Activated T-cell treated with anti-CD3 and anti-CD28 coated beads, Interleukin-2, amount 50 U/mL, for 24 hours (primary cell): ENCODE measurements around the gene TMEM132E.

ENCODE experiments used
- DNase-seq: peaks from one replicate; pipeline ENCODE4 v3.0.0-alpha.2; 2020
- H3K27ac Mint-ChIP-seq: 2 replicates; pipeline ENCODE4 v1.8.0; 2020; ENCODE audit warnings: mild to moderate bottlenecking, mixed read lengths
- H3K27me3 Mint-ChIP-seq: 2 replicates; pipeline ENCODE4 v1.8.0; 2020; ENCODE audit warnings: mixed read lengths
- H3K36me3 Mint-ChIP-seq: 2 replicates; pipeline ENCODE4 v1.8.0; 2020; ENCODE audit warnings: low read depth, mixed read lengths
- H3K4me1 Mint-ChIP-seq: 2 replicates; pipeline ENCODE4 v1.8.0; 2020; ENCODE audit warnings: low read depth, mixed read lengths
- H3K4me3 Mint-ChIP-seq: 2 replicates; pipeline ENCODE4 v1.8.0; 2020; ENCODE audit warnings: mild to moderate bottlenecking, moderate library complexity, mixed read lengths
- H3K9me3 Mint-ChIP-seq: 2 replicates; pipeline ENCODE4 v1.8.0; 2020; ENCODE audit warnings: mixed read lengths

Gene TMEM132E

GRCh38 chr17:34623856-34624766 lies 44.7 kb downstream of the TMEM132E start:
- Mint-ChIP-seq H3K4me3 (no peak overlapping the region), H3K9me3 (no peaks in the 10 kb centered on the region), H3K27ac (no peak overlapping the region), H3K27me3 (peaks cover 72% of the 10 kb centered on the region), H3K36me3 (no peaks in the 10 kb centered on the region), H3K4me1 (no peaks in the 10 kb centered on the region)
- DNase-seq = no peak

- Mint-ChIP-seq H3K4me1 (no peaks in the 10 kb centered on the region), H3K27ac (no peak overlapping the region), H3K36me3 (no peaks in the 10 kb centered on the region), H3K4me3 (no peak overlapping the region), H3K9me3 (no peaks in the 10 kb centered on the region), H3K27me3 (peaks cover 74% of the 10 kb centered on the region)
- no peak for DNase-seq
Measured at GRCh38 chr17:34624767-34625383, 45.5 kb downstream of the TMEM132E start.

GRCh38 chr17:34626121-34626681 lies 46.8 kb downstream of the TMEM132E start:
- Mint-ChIP-seq H3K9me3 (no peaks in the 10 kb centered on the region), H3K27ac (no peak overlapping the region), H3K4me3 (no peak overlapping the region), H3K4me1 (no peaks in the 10 kb centered on the region), H3K27me3 (peaks cover 74% of the 10 kb centered on the region), H3K36me3 (no peaks in the 10 kb centered on the region)
- DNase-seq = peak; percentile 34

GRCh38 chr17:34628879-34629278 lies 49.5 kb downstream of the TMEM132E start:
- no peak for DNase-seq
- Mint-ChIP-seq H3K27me3 (peaks cover 60% of the 10 kb centered on the region), H3K4me3 (no peak overlapping the region), H3K27ac (no peak overlapping the region), H3K36me3 (no peaks in the 10 kb centered on the region), H3K4me1 (no peaks in the 10 kb centered on the region), H3K9me3 (no peaks in the 10 kb centered on the region)

GRCh38 chr17:34633351-34633750 lies 54.0 kb downstream of the TMEM132E start:
- no peak for DNase-seq
- Mint-ChIP-seq H3K9me3 (no peaks in the 10 kb centered on the region), H3K4me1 (peaks cover 10% of the 10 kb centered on the region), H3K4me3 (no peak overlapping the region), H3K27ac (no peak overlapping the region), H3K36me3 (no peaks in the 10 kb centered on the region), H3K27me3 (peaks cover 31% of the 10 kb centered on the region)

GRCh38 chr17:34633760-34634159 lies 54.4 kb downstream of the TMEM132E start:
- Mint-ChIP-seq H3K9me3 (no peaks in the 10 kb centered on the region), H3K36me3 (no peaks in the 10 kb centered on the region), H3K4me3 (no peak overlapping the region), H3K27ac (no peak overlapping the region), H3K27me3 (peaks cover 28% of the 10 kb centered on the region), H3K4me1 (peaks cover 11% of the 10 kb centered on the region)
- DNase-seq = no peak

GRCh38 chr17:34634551-34635160 lies 55.3 kb downstream of the TMEM132E start:
- H3K4me1 Mint-ChIP-seq = peaks cover 12% of the 10 kb centered on the region
- H3K9me3 Mint-ChIP-seq = no peaks in the 10 kb centered on the region
- H3K27me3 Mint-ChIP-seq = peaks cover 21% of the 10 kb centered on the region

GRCh38 chr17:34635876-34636275 lies 56.5 kb downstream of the TMEM132E start:
- H3K9me3 Mint-ChIP-seq = no peaks in the 10 kb centered on the region
- no peak for DNase-seq
- H3K27ac Mint-ChIP-seq = no peak overlapping the region
- peaks cover 19% of the 10 kb centered on the region for H3K27me3 Mint-ChIP-seq
- H3K4me3 Mint-ChIP-seq = no peak overlapping the region
- no peaks in the 10 kb centered on the region for H3K36me3 Mint-ChIP-seq
- peaks cover 12% of the 10 kb centered on the region for H3K4me1 Mint-ChIP-seq

More at GRCh38 chr17:34634551-34635160, 55.3 kb downstream of the TMEM132E start:
- no peak for DNase-seq
- H3K27ac Mint-ChIP-seq = no peak overlapping the region
- no peaks in the 10 kb centered on the region for H3K36me3 Mint-ChIP-seq
- H3K4me3 Mint-ChIP-seq = no peak overlapping the region

- no peak overlapping the region for H3K27ac Mint-ChIP-seq
- peak overlapping the region; percentile 29 for H3K4me3 Mint-ChIP-seq
- peaks cover 20% of the 10 kb centered on the region for H3K27me3 Mint-ChIP-seq
- no peak for DNase-seq
- no peaks in the 10 kb centered on the region for H3K36me3 Mint-ChIP-seq
- H3K4me1 Mint-ChIP-seq = peaks cover 12% of the 10 kb centered on the region
- no peaks in the 10 kb centered on the region for H3K9me3 Mint-ChIP-seq
Measured at GRCh38 chr17:34637041-34637547, 57.7 kb downstream of the TMEM132E start.

GRCh38 chr17:34637548-34638525 lies 58.5 kb downstream of the TMEM132E start:
- peak overlapping the region; percentile 64 for H3K4me3 Mint-ChIP-seq
- peaks cover 12% of the 10 kb centered on the region for H3K4me1 Mint-ChIP-seq
- no peak overlapping the region for H3K27ac Mint-ChIP-seq
- peaks cover 18% of the 10 kb centered on the region for H3K27me3 Mint-ChIP-seq
- H3K36me3 Mint-ChIP-seq = no peaks in the 10 kb centered on the region
- H3K9me3 Mint-ChIP-seq = no peaks in the 10 kb centered on the region
- DNase-seq = peak; percentile 86

- Mint-ChIP-seq H3K9me3 (no peaks in the 10 kb centered on the region), H3K27ac (no peak overlapping the region), H3K27me3 (peaks cover 16% of the 10 kb centered on the region), H3K36me3 (no peaks in the 10 kb centered on the region), H3K4me1 (peaks cover 12% of the 10 kb centered on the region), H3K4me3 (peak overlapping the region; percentile 64)
- no peak for DNase-seq
Measured at GRCh38 chr17:34638526-34639260, 59.3 kb downstream of the TMEM132E start.

- Mint-ChIP-seq H3K27me3 (peaks cover 24% of the 10 kb centered on the region), H3K27ac (no peak overlapping the region), H3K36me3 (no peaks in the 10 kb centered on the region), H3K4me1 (peaks cover 12% of the 10 kb centered on the region), H3K4me3 (no peak overlapping the region), H3K9me3 (no peaks in the 10 kb centered on the region)
- DNase-seq = no peak
Measured at GRCh38 chr17:34639706-34640425, 60.5 kb downstream of the TMEM132E start.
